Measurements from ENCODE around the gene S1PR4. TPM values are rescaled to one million over a fixed set of nuclear protein-coding genes. Genes with fewer than 3 reads are reported as not detected.

Gene S1PR4
- total and polyA plus RNA-seq, 2 donors (not counting 1 experiment from before 2014, with no cell fraction given): not detected

- Histone ChIP-seq H4K20me1 (ENCODE audit: control insufficient read depth, extremely low read depth, insufficient read depth, low read length) (no peaks in the 10 kb centered on the region), H3K27me3 (ENCODE audit: control insufficient read depth, insufficient read depth, low read length) (peaks cover 44% of the 10 kb centered on the region), H3K4me2 (ENCODE audit: extremely low read depth, insufficient read depth, low read length) (no peak overlapping the region), H3K4me3 (replicated peaks in 1 of 4; ENCODE audit: control extremely low read depth in 1 of 4, insufficient read depth in 1 of 4, low read depth in 3 of 4, low read length in 4 of 4) (no peak overlapping the region), H3K4me1 (ENCODE audit: control insufficient read depth, extremely low read depth, insufficient read depth, low read length) (no peaks in the 10 kb centered on the region), H3K9me3 (ENCODE audit: control insufficient read depth, insufficient read depth, low read depth, low read length) (no peaks in the 10 kb centered on the region), H3K27ac (ENCODE audit: insufficient read depth, low read length) (no peak overlapping the region), H3K79me2 (ENCODE audit: control insufficient read depth, insufficient read depth, low read length) (no peaks in the 10 kb centered on the region), H2AFZ (ENCODE audit: low read length) (no peak overlapping the region), H3K9ac (ENCODE audit: insufficient read depth, low read length) (no peak overlapping the region), H3K36me3 (ENCODE audit: control insufficient read depth, insufficient read depth, low read length) (no peaks in the 10 kb centered on the region)
- DNase-seq (ENCODE audit: low read depth in 2 of 2): no peak
- TF ChIP-seq CTCF (conservative IDR thresholded peaks at IDR 0.05 in 1 of 2, IDR thresholded peaks at IDR 0.05 in 1 of 2; ENCODE audit: low read depth in 1 of 2, low read length in 2 of 2) (no peak), EZH2 (IDR thresholded peaks at IDR 0.05; ENCODE audit: low read length, missing control alignments) (no peak)
Measured at GRCh38 chr19:3227054-3227626, 48.6 kb downstream of the S1PR4 start.

GRCh38 chr19:3229346-3229743 lies 50.8 kb downstream of the S1PR4 start:
- Histone ChIP-seq H3K4me2 (ENCODE audit: extremely low read depth, insufficient read depth, low read length) (no peak overlapping the region), H3K27ac (ENCODE audit: insufficient read depth, low read length) (no peak overlapping the region), H3K9me3 (ENCODE audit: control insufficient read depth, insufficient read depth, low read depth, low read length) (no peaks in the 10 kb centered on the region), H3K4me3 (replicated peaks in 1 of 4; ENCODE audit: control extremely low read depth in 1 of 4, insufficient read depth in 1 of 4, low read depth in 3 of 4, low read length in 4 of 4) (no peak overlapping the region), H3K79me2 (ENCODE audit: control insufficient read depth, insufficient read depth, low read length) (no peaks in the 10 kb centered on the region), H3K27me3 (ENCODE audit: control insufficient read depth, insufficient read depth, low read length) (peaks cover 44% of the 10 kb centered on the region), H3K9ac (ENCODE audit: insufficient read depth, low read length) (no peak overlapping the region), H4K20me1 (ENCODE audit: control insufficient read depth, extremely low read depth, insufficient read depth, low read length) (no peaks in the 10 kb centered on the region), H2AFZ (ENCODE audit: low read length) (no peak overlapping the region), H3K4me1 (ENCODE audit: control insufficient read depth, extremely low read depth, insufficient read depth, low read length) (no peaks in the 10 kb centered on the region), H3K36me3 (ENCODE audit: control insufficient read depth, insufficient read depth, low read length) (no peaks in the 10 kb centered on the region)
- TF ChIP-seq CTCF (conservative IDR thresholded peaks at IDR 0.05 in 1 of 2, IDR thresholded peaks at IDR 0.05 in 1 of 2; ENCODE audit: low read depth in 1 of 2, low read length in 2 of 2) (no peak), EZH2 (IDR thresholded peaks at IDR 0.05; ENCODE audit: low read length, missing control alignments) (peak; percentile 4)
- no peak for DNase-seq (ENCODE audit: low read depth in 2 of 2)

Other genes starting within 250 kb of the S1PR4 start
- 3.9 and 5.0 TPM in 2 replicates for gene ZNF77, start 233.8 kb upstream of the S1PR4 start, total RNA-seq
- gene ZNF77, start 233.8 kb upstream of the S1PR4 start, polyA plus RNA-seq: 3.3 and 4.0 TPM in 2 replicates
- 0.51 and 1.7 TPM in 2 replicates for gene TLE6, start 201.2 kb upstream of the S1PR4 start, total RNA-seq
- gene TLE6, start 201.2 kb upstream of the S1PR4 start, polyA plus RNA-seq: 0.24 and 0.56 TPM in 2 replicates
- gene TLE2, start 149.5 kb upstream of the S1PR4 start, total RNA-seq: 3.8 and 4.9 TPM in 2 replicates
- gene TLE2, start 149.5 kb upstream of the S1PR4 start, polyA plus RNA-seq: 0.90 and 1.8 TPM in 2 replicates
- 111 and 173 TPM in 2 replicates for gene TLE5, start 116.3 kb upstream of the S1PR4 start, total RNA-seq
- gene TLE5, start 116.3 kb upstream of the S1PR4 start, polyA plus RNA-seq: 319 and 328 TPM in 2 replicates
- 40.8 and 46.2 TPM in 2 replicates for gene GNA11, start 84.4 kb upstream of the S1PR4 start, total RNA-seq
- gene GNA11, start 84.4 kb upstream of the S1PR4 start, polyA plus RNA-seq: 43.7 and 61.4 TPM in 2 replicates
- not detected in 2 replicates for gene GNA15, start 42.7 kb upstream of the S1PR4 start, total RNA-seq
- not detected in 2 replicates for gene GNA15, start 42.7 kb upstream of the S1PR4 start, polyA plus RNA-seq
- gene NCLN, start 7.2 kb downstream of the S1PR4 start, total RNA-seq: 24.4 and 35.8 TPM in 2 replicates
- gene NCLN, start 7.2 kb downstream of the S1PR4 start, polyA plus RNA-seq: 33.0 and 52.5 TPM in 2 replicates
- under 0.01 TPM in 1 of 2 replicates, not detected in the other for gene CELF5, start 45.9 kb downstream of the S1PR4 start, total RNA-seq
- gene CELF5, start 45.9 kb downstream of the S1PR4 start, polyA plus RNA-seq: not detected in 2 replicates
- 34.9 and 66.4 TPM in 2 replicates for gene NFIC, start 187.8 kb downstream of the S1PR4 start, total RNA-seq
- 7.9 and 16.6 TPM in 2 replicates for gene NFIC, start 187.8 kb downstream of the S1PR4 start, polyA plus RNA-seq

All from fibroblast of lung (primary cell).